GM23338 (cell line): ENCODE measurements around the gene TAF4. TPM values are rescaled to one million over a fixed set of nuclear protein-coding genes. Genes with fewer than 3 reads are reported as not detected.

Experiments used
- ATAC-seq: fragments of 200-7000 bp; cut with Tn5 transposase; 3 replicates; pipeline ENCODE4 v1.9.1; 2020
- DNase-seq: peaks from one replicate; pipeline ENCODE4 v3.0.0-alpha.2; 2015; ENCODE audit warnings: low spot score
- H2AFZ ChIP-seq: fragments of 200-600 bp; sonication (generic); 2 replicates; pipeline ENCODE4 v1.8.0; 2016; ENCODE audit warnings: antibody characterized with exemption, mild to moderate bottlenecking, moderate library complexity
- H3F3A ChIP-seq: fragments of 200-600 bp; sonication (generic); replicated peaks from 2 replicates; pipeline ENCODE4 v1.8.0; 2017; ENCODE audit warnings: antibody characterized with exemption, mixed run types, low read depth
- H3K27ac ChIP-seq: fragments of 200-600 bp; sonication (generic); 2 replicates; pipeline ENCODE4 v1.6.1; 2016; ENCODE audit warnings: low read depth
- H3K27me3 ChIP-seq: fragments of 200-600 bp; sonication (generic); 2 replicates; pipeline ENCODE4 v1.8.0; 2016; ENCODE audit warnings: mild to moderate bottlenecking, mixed run types, moderate library complexity; ENCODE audit not compliant: insufficient read depth
- H3K36me3 ChIP-seq: fragments of 200-600 bp; sonication (generic); 2 replicates; pipeline ENCODE4 v1.8.0; 2016; ENCODE audit warnings: mild to moderate bottlenecking; ENCODE audit not compliant: insufficient read depth
- H3K4me1 ChIP-seq: fragments of 200-600 bp; sonication (generic); 2 replicates; pipeline ENCODE4 v1.8.0; 2016; ENCODE audit warnings: mild to moderate bottlenecking, moderate library complexity; ENCODE audit not compliant: insufficient read depth
- H3K4me2 ChIP-seq: fragments of 200-600 bp; sonication (generic); 2 replicates; pipeline ENCODE4 v1.7.1; 2017; ENCODE audit warnings: mixed run types
- H3K4me3 ChIP-seq: fragments of 200-600 bp; sonication (generic); 2 replicates; pipeline ENCODE4 v1.6.1; 2016; ENCODE audit warnings: mixed run types
- H3K79me2 ChIP-seq: fragments of 200-600 bp; sonication (generic); replicated peaks from 2 replicates; pipeline ENCODE4 v1.8.0; 2017; ENCODE audit warnings: mild to moderate bottlenecking; ENCODE audit not compliant: insufficient read depth
- H3K9me2 ChIP-seq: fragments of 200-600 bp; sonication (generic); 2 replicates; pipeline ENCODE4 v1.8.0; 2017; ENCODE audit not compliant: insufficient read depth
- H4K20me1 ChIP-seq: fragments of 200-600 bp; sonication (generic); replicated peaks from 2 replicates; pipeline ENCODE4 v1.8.0; 2017; ENCODE audit warnings: mild to moderate bottlenecking; ENCODE audit not compliant: insufficient read depth
- H3K27ac Mint-ChIP-seq: 2 replicates; pipeline ENCODE4 v1.8.0; 2020; ENCODE audit warnings: inconsistent platforms, mild to moderate bottlenecking, moderate library complexity, mixed read lengths
- H3K27me3 Mint-ChIP-seq: 3 replicates; pipeline ENCODE4 v1.8.0; 2022; ENCODE audit warnings: low read depth, mild to moderate bottlenecking, moderate library complexity, mixed read lengths, inconsistent platforms; ENCODE audit not compliant: insufficient read depth, poor library complexity
- H3K36me3 Mint-ChIP-seq: 3 replicates; pipeline ENCODE4 v1.8.0; 2021; ENCODE audit warnings: low read depth, mild to moderate bottlenecking, inconsistent platforms, moderate library complexity, mixed read lengths
- H3K4me1 Mint-ChIP-seq: 3 replicates; pipeline ENCODE4 v1.8.0; 2020; ENCODE audit warnings: mild to moderate bottlenecking, inconsistent platforms, mixed read lengths
- H3K4me3 Mint-ChIP-seq: 3 replicates; pipeline ENCODE4 v1.8.0; 2021; ENCODE audit warnings: moderate library complexity, mild to moderate bottlenecking, inconsistent platforms, mixed read lengths
- H3K9me3 Mint-ChIP-seq: 3 replicates; pipeline ENCODE4 v1.8.0; 2020; ENCODE audit warnings: moderate library complexity, mild to moderate bottlenecking, inconsistent platforms, mixed read lengths
- CREB1 ChIP-seq: fragments of 250-450 bp; sonication (Bioruptor Pico); IDR thresholded peaks from 2 replicates; pipeline ENCODE4 v1.5.0; 2020; ENCODE audit warnings: low read depth, mild to moderate bottlenecking, moderate library complexity
- ETS1 ChIP-seq: IDR thresholded peaks from 2 replicates; pipeline ENCODE4 v1.6.1; 2016; ENCODE audit warnings: antibody characterized with exemption
- EZH2 ChIP-seq: fragments of 200-600 bp; sonication (generic); IDR thresholded peaks from one replicate; pipeline ENCODE4 v1.8.0; 2017; ENCODE audit warnings: antibody characterized with exemption, mild to moderate bottlenecking, low read depth; ENCODE audit not compliant: unreplicated experiment
- EZH2phosphoT487 ChIP-seq: fragments of 200-600 bp; sonication (generic); IDR thresholded peaks from one replicate; pipeline ENCODE4 v1.8.1; 2018; ENCODE audit warnings: antibody characterized with exemption; ENCODE audit not compliant: unreplicated experiment
- NANOG ChIP-seq: IDR thresholded peaks from 2 replicates; pipeline ENCODE4 v1.6.1; 2016; ENCODE audit warnings: antibody characterized with exemption, borderline replicate concordance
- POLR2AphosphoS5 ChIP-seq: IDR thresholded peaks from 2 replicates; pipeline ENCODE4 v1.6.1; 2016; ENCODE audit warnings: antibody characterized with exemption, low read depth
- REST ChIP-seq: IDR thresholded peaks from one replicate; pipeline ENCODE4 v1.6.1; 2018; ENCODE audit warnings: antibody characterized with exemption; ENCODE audit not compliant: unreplicated experiment
- STAT1 ChIP-seq: IDR thresholded peaks from one replicate; pipeline ENCODE4 v1.6.1; 2016; ENCODE audit warnings: antibody characterized with exemption; ENCODE audit not compliant: unreplicated experiment
- ZNF114 ChIP-seq: fragments of 250-450 bp; sonication (Bioruptor Pico); IDR thresholded peaks from 2 replicates; pipeline ENCODE4 v1.5.0; 2020; ENCODE audit warnings: mild to moderate bottlenecking, moderate library complexity
- ZNF331 ChIP-seq: fragments of 250-450 bp; sonication (Bioruptor Pico); IDR thresholded peaks from 2 replicates; pipeline ENCODE4 v1.5.0; 2020; ENCODE audit warnings: low read depth, mild to moderate bottlenecking, moderate library complexity
- ZNF462 ChIP-seq: fragments of 250-450 bp; sonication (Bioruptor Pico); IDR thresholded peaks from 2 replicates; pipeline ENCODE4 v1.5.0; 2020; ENCODE audit warnings: mild to moderate bottlenecking, moderate library complexity
- polyA plus RNA-seq: library from polyadenylated mRNA; unstranded; fragments of >200 nt; fragmentation: Nextera tagmentation; extraction: Ambion mirVana; gene quantifications from 2 replicates; pipeline ENCODE4 v1.2.1, GENCODE V29; 2016
- total RNA-seq: library from RNA; depleted of rRNA; stranded (reverse); fragments of >200 nt; shearing (Covaris generic); gene quantifications from 2 replicates; pipeline ENCODE4 v1.2.3, GENCODE V29; 2014

Gene TAF4
- total and polyA plus RNA-seq, 2 experiments from 2014 or later: 7.2 to 60.0 TPM

- Mint-ChIP-seq H3K27ac (no peak overlapping the region), H3K27me3 (peaks cover 10% of the 10 kb centered on the region), H3K36me3 (peaks cover 2% of the 10 kb centered on the region; the same call in 1 of the 3 replicates), H3K4me1 (peaks cover 62% of the 10 kb centered on the region), H3K9me3 (no peaks in the 10 kb centered on the region), H3K4me3 (no peak overlapping the region; the same call in 2 of the 3 replicates)
- no peak for TF ChIP-seq EZH2phosphoT487
- Histone ChIP-seq H3K9me2 (no peaks in the 10 kb centered on the region), H3K4me2 (no peak overlapping the region), H3K79me2 (peaks cover 100% of the 10 kb centered on the region), H3K36me3 (no peaks in the 10 kb centered on the region), H3K4me1 (peaks cover 29% of the 10 kb centered on the region), H3K4me3 (no peak overlapping the region), H3K27me3 (no peaks in the 10 kb centered on the region), H4K20me1 (peaks cover 77% of the 10 kb centered on the region), H2AFZ (no peak overlapping the region), H3F3A (no peaks in the 10 kb centered on the region), H3K27ac (peak overlapping the region; percentile 45; the same call in 1 of the 2 replicates)
- DNase-seq (no peak), ATAC-seq (0 out of 3 replicates have a peak, but pooled peaks have one; percentile 13)
Observed at GRCh38 chr20:62027698-62028321, 37.9 kb downstream of the TAF4 start.

- no peak overlapping the region; the same call in 2 of the 3 replicates for H3K4me3 Mint-ChIP-seq
- peaks cover 2% of the 10 kb centered on the region; the same call in 1 of the 3 replicates for H3K36me3 Mint-ChIP-seq
- no peaks in the 10 kb centered on the region for H3K9me3 Mint-ChIP-seq
- H3K4me1 Mint-ChIP-seq: peaks cover 60% of the 10 kb centered on the region
- DNase-seq: no peak
- peaks cover 75% of the 10 kb centered on the region for H4K20me1 ChIP-seq
- no peak for ATAC-seq
- no peak overlapping the region for H3K4me3 ChIP-seq
- H3K27me3 ChIP-seq: no peaks in the 10 kb centered on the region
- H3K27me3 Mint-ChIP-seq: peaks cover 13% of the 10 kb centered on the region
- H3K79me2 ChIP-seq: peaks cover 100% of the 10 kb centered on the region
- no peaks in the 10 kb centered on the region for H3K9me2 ChIP-seq
- H3F3A ChIP-seq: no peaks in the 10 kb centered on the region
- H3K27ac Mint-ChIP-seq: 0 out of 2 replicates have a peak overlapping the region, but pooled peaks have one; percentile 20
- no peaks in the 10 kb centered on the region for H3K36me3 ChIP-seq
- H3K4me1 ChIP-seq: peaks cover 29% of the 10 kb centered on the region
- H3K4me2 ChIP-seq: no peak overlapping the region
- H2AFZ ChIP-seq: no peak overlapping the region
- peak overlapping the region; percentile 76; the same call in 1 of the 2 replicates for H3K27ac ChIP-seq
- TF ChIP-seq POLR2AphosphoS5 (no peak), ZNF331 (CRISPR knock-in tag) (no peak), ZNF462 (no peak), ETS1 (no peak), STAT1 (no peak), REST (no peak), EZH2phosphoT487 (no peak), ZNF114 (no peak), NANOG (no peak), CREB1 (no peak), EZH2 (no peak)
Observed at GRCh38 chr20:62027116-62027515, 38.6 kb downstream of the TAF4 start.
